Muscle layer of duodenum (tissue), 2 donors: Measurements from ENCODE around the gene SERPINA12.

Source experiments
- H3K27ac ChIP-seq: one replicate; pipeline ENCODE4 v1.7.0; 2013; ENCODE audit warnings: mild to moderate bottlenecking, low read length
- H3K27me3 ChIP-seq: one replicate; pipeline ENCODE4 v1.7.0; 2013; ENCODE audit warnings: low read depth, mild to moderate bottlenecking, control low read depth, low read length
- H3K36me3 ChIP-seq, 2 donors: one replicate each; pipeline ENCODE4 v1.7.0; 2013; ENCODE audit warnings: low read length in 2 of 2, control low read depth in 1 of 2, mild to moderate bottlenecking in 1 of 2; ENCODE audit not compliant: insufficient read depth in 2 of 2, control insufficient read depth in 1 of 2
- H3K4me1 ChIP-seq, 2 donors: one replicate each; pipeline ENCODE4 v1.7.0; 2013; ENCODE audit warnings: low read length in 2 of 2, mild to moderate bottlenecking in 2 of 2, control low read depth in 1 of 2, moderate library complexity in 1 of 2; ENCODE audit not compliant: insufficient read depth in 2 of 2, control insufficient read depth in 1 of 2
- H3K4me3 ChIP-seq, 2 donors: one replicate each; pipeline ENCODE4 v1.7.0; 2013; ENCODE audit warnings: low read length in 2 of 2, low read depth in 1 of 2, mild to moderate bottlenecking in 1 of 2
- H3K9me3 ChIP-seq, 2 donors: one replicate each; pipeline ENCODE4 v1.7.0; 2013; ENCODE audit warnings: low read length in 2 of 2, control low read depth in 1 of 2, mild to moderate bottlenecking in 1 of 2; ENCODE audit not compliant: control insufficient read depth in 1 of 2
- donor health status: healthy.

The SERPINA12 gene

DNA sequence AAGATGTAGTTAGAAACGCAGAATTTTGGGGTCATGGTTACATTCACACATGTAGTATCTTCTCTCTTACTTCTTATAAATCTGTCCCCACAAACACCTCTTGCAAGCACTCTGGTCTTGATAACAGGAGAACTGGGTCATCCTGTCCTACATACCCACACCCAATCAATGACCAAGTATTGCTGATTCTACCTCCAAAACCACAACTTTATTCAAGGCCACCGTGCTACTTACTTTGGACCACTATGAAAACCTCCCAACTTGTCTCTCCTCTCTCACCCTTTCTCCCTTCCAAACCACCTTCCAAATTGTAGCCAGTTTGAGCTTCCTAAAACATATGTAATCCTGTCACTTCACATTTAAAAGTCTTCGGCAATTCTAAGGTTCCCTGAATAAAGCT, 62.1 kb downstream of the SERPINA12 start:
- Histone ChIP-seq H3K9me3 (no peaks in the 10 kb centered on the region), H3K4me1 (no peaks in the 10 kb centered on the region), H3K27me3 (no peaks in the 10 kb centered on the region), H3K36me3 (no peaks in the 10 kb centered on the region), H3K27ac (no peak overlapping the region), H3K4me3 (no peak overlapping the region)

DNA sequence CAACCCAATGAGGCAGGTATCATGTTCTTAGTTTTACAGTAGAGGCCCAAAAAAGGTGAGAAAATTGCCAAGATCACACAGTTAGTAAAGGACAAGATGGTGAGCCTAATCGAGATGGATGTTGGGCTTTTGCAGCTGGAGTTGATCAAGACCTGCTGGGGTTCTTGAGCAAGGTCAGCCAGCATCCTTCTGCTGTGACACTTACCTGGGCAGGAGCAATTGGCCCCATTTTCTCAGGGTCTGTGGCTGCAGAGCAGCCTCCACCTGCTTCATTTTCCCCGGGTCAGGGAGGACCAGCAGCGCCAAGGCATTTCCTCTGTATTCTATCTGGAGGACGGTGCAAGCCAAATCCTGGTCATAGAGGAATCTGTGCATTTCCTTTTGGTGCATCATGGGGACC, 63.1 kb downstream of the SERPINA12 start:
- H3K9me3 ChIP-seq, result no peaks in the 10 kb centered on the region
- H3K36me3 ChIP-seq, result no peaks in the 10 kb centered on the region
- H3K27me3 ChIP-seq, result no peaks in the 10 kb centered on the region
- H3K4me3 ChIP-seq, result no peak overlapping the region
- no peak overlapping the region for H3K27ac ChIP-seq
- H3K4me1 ChIP-seq, result no peaks in the 10 kb centered on the region

DNA sequence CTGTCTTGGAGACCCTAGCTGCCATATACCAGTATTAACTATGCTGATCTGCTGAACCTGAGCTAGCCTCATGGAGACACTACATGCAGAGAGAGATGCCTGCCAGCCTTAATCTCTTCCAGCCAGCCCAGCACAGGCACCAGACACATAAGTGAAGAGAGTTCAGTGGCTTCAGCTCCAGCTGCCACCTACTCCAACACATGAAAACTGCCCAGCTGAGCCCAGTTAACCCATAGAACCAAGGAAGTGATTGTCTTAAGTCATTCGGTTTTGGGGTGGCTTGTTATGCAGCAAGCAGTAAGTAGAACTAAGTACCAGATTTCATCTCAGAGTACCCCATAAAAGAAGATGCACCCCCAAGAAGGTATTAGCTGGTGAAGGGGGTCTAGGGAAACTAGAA, 64.3 kb downstream of the SERPINA12 start:
- Histone ChIP-seq H3K36me3 (no peaks in the 10 kb centered on the region), H3K27ac (no peak overlapping the region), H3K4me1 (no peaks in the 10 kb centered on the region), H3K27me3 (no peaks in the 10 kb centered on the region), H3K4me3 (no peak overlapping the region), H3K9me3 (no peaks in the 10 kb centered on the region)

DNA sequence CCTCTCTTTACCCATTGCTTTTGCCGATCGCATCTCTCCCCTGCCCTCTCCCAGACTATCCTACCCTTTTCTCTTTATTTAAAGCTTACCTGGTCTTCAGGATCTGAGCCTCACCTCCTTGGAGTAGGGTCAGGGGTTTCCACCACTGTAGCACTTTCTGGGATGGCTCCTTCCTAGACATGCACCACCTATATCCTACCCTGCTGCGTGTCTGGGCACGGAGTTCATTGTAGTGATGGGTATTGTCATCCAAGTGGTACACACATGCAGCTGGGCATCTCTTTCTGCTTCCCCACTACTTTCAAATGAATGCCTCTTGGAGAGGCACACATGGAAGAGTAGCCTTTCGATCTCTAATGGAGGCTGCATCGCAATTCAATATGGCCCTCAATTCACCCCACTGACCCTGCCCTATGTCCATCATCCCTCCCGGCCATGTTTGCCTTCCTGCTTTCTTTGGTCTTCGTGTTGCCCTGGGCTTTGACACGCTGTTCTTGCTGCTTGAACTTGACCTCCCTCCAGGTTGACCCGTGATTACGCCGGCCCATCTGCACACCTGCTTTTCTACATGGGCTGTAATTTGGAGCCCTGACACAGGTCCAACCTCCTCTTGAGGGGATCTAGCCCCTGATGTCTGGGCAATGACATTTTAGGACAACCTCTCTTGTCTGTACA, 67.6 kb downstream of the SERPINA12 start:
- no peaks in the 10 kb centered on the region for H3K4me1 ChIP-seq
- H3K36me3 ChIP-seq, result no peaks in the 10 kb centered on the region
- no peaks in the 10 kb centered on the region for H3K27me3 ChIP-seq
- H3K4me3 ChIP-seq, result no peak overlapping the region
- no peak overlapping the region for H3K27ac ChIP-seq
- no peaks in the 10 kb centered on the region for H3K9me3 ChIP-seq

DNA sequence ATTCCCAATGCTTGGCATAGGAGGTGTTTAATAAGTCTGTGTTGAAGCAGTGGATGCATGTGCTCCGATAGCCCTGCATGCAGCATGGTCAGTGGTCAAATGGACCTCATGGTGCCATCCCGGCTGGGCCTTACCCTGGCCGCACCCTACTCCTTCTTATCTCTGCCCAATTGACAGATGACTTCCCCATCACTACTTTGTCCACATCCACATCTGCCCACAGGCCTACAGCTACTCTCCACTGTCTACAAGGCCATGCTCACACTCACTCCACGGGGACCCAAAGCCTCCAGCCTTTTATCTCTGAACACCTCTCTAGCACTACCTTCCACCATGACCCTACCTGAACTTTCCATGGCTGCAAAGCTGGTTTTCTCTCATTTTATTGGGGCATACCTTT, 68.1 kb downstream of the SERPINA12 start:
- H3K4me1 ChIP-seq, result no peaks in the 10 kb centered on the region
- no peak overlapping the region for H3K27ac ChIP-seq
- H3K4me3 ChIP-seq, result no peak overlapping the region
- no peaks in the 10 kb centered on the region for H3K36me3 ChIP-seq
- no peaks in the 10 kb centered on the region for H3K27me3 ChIP-seq
- H3K9me3 ChIP-seq, result no peaks in the 10 kb centered on the region

DNA sequence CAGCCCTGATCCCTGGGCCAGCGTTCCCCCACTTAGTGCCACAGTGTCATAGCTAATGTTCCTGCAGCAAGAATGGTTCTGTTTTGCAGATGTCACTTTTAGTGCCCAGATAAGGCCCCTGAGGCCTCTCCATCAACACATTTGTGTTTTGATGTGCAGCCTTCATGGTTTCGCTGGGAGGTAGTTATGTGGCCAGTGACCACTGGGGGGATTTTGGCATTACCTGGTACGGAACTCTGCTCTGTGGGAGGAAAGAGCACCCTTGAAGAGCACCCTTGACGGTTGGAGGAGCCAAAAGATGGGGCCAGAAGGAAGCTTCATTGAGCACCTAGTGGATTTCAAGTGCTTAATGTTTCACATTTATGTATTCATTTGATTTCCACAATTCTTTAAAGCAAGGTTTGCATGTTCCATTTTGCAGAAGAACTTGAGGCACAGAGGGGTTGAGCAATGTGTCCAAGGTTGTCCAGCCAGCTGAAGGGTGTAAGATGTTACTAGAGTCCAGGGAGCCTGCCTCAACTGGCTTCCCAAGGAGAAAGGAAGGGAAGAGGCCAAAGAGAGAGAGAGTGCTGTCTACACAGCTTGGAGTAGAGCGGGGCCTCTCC, 69.7 kb downstream of the SERPINA12 start:
- Histone ChIP-seq H3K4me3 (no peak overlapping the region), H3K27ac (no peak overlapping the region), H3K4me1 (no peaks in the 10 kb centered on the region), H3K9me3 (no peaks in the 10 kb centered on the region), H3K27me3 (no peaks in the 10 kb centered on the region), H3K36me3 (no peaks in the 10 kb centered on the region)
